SU-DHL-6 (cell line): Measurements from ENCODE around the gene MLYCD.

Experiments used
- EZH2phosphoT487 ChIP-seq: fragments of 200-600 bp; sonication (generic), shearing (Covaris generic); conservative IDR thresholded peaks from 2 replicates; pipeline ENCODE4 v1.6.1; 2018; ENCODE audit warnings: mild to moderate bottlenecking, antibody characterized with exemption, low read length, moderate library complexity, mixed read lengths
- TF ChIP-seq, protein P1 (sequence below): fragments of 200-600 bp; sonication (generic); IDR thresholded peaks from one replicate; pipeline ENCODE4 v1.5.1; 2017; ENCODE audit warnings: antibody characterized with exemption, mild to moderate bottlenecking, low read length, moderate library complexity; ENCODE audit not compliant: insufficient read depth, poor library complexity, severe bottlenecking

DNA sequence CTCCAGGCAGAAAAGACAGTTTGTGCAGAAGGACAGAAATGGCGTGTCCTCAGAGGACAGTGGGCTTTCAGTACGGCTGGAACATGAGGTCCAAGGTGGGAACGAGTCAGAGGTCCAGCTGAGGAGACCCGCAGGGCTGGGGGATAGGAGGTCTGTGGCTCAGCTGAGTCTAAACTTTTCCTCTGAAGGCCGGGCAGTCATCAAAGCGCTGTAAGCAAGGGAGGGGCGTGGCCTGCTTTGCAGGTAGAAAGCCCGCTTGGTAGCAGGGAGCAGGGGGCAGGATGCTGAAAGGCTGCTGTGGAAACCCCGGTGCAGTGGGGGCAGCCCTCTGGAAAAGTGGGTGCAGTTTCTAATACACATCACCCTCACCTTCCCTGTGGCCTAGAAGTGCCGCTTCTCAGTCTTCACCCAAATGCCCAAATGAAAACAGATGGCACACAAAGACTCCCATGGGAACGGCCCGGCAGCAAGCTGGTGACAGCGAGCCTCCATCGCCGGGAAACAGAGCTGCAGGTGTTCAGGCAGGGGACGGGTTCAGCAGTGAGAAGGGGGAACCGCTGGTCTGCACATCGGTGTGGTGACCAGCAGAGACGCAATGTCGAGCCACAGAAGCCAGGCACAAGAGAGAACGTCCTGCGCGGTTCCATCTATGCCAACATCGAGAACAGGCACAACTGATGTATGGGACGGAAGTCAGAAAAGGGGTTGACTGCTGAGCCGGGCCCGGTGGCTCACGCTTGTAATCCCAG lies 41.9 kb downstream of the MLYCD start:
- TF ChIP-seq, protein P1, sequence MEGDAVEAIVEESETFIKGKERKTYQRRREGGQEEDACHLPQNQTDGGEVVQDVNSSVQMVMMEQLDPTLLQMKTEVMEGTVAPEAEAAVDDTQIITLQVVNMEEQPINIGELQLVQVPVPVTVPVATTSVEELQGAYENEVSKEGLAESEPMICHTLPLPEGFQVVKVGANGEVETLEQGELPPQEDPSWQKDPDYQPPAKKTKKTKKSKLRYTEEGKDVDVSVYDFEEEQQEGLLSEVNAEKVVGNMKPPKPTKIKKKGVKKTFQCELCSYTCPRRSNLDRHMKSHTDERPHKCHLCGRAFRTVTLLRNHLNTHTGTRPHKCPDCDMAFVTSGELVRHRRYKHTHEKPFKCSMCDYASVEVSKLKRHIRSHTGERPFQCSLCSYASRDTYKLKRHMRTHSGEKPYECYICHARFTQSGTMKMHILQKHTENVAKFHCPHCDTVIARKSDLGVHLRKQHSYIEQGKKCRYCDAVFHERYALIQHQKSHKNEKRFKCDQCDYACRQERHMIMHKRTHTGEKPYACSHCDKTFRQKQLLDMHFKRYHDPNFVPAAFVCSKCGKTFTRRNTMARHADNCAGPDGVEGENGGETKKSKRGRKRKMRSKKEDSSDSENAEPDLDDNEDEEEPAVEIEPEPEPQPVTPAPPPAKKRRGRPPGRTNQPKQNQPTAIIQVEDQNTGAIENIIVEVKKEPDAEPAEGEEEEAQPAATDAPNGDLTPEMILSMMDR: no peak
- TF ChIP-seq EZH2phosphoT487: no peak
